ENCODE results near the gene CAV1.
A peak's percentile ranks its signal among the peaks of the same experiment; 100 is the strongest.

Gene CAV1

GRCh38 chr7:116505278-116505677 is 19.6 kb upstream of the CAV1 start:
- no peak for DNase-seq

GRCh38 chr7:116505823-116506222 is 19.0 kb upstream of the CAV1 start:
- DNase-seq, result no peak

GRCh38 chr7:116509982-116510579 is 14.8 kb upstream of the CAV1 start:
- DNase-seq, result no peak

GRCh38 chr7:116510795-116511194 is 14.0 kb upstream of the CAV1 start:
- no peak for DNase-seq

GRCh38 chr7:116511552-116512519 is 13.0 kb upstream of the CAV1 start:
- DNase-seq, result no peak

- no peak for DNase-seq
Measured at GRCh38 chr7:116512520-116513188, 12.2 kb upstream of the CAV1 start.

GRCh38 chr7:116515584-116515983 is 9.3 kb upstream of the CAV1 start:
- no peak for DNase-seq

- DNase-seq, result no peak
Measured at GRCh38 chr7:116516324-116516723, 8.5 kb upstream of the CAV1 start.

GRCh38 chr7:116517626-116518025 is 7.2 kb upstream of the CAV1 start:
- no peak for DNase-seq

- no peak for DNase-seq
Measured at GRCh38 chr7:116518961-116519360, 5.9 kb upstream of the CAV1 start.

- DNase-seq, result no peak
Measured at GRCh38 chr7:116521046-116521664, 3.7 kb upstream of the CAV1 start.

- no peak for DNase-seq
Measured at GRCh38 chr7:116522247-116522646, 2.6 kb upstream of the CAV1 start.

- no peak for DNase-seq
Measured at GRCh38 chr7:116524221-116524608, 621 bp upstream of the CAV1 start.

- DNase-seq, result peak; percentile 17
Measured at GRCh38 chr7:116525298-116525912, 569 bp downstream of the CAV1 start.

GRCh38 chr7:116525913-116526861 is 1.4 kb downstream of the CAV1 start:
- DNase-seq, result peak; percentile 52

- DNase-seq, result no peak
Measured at GRCh38 chr7:116526897-116527296, 2.1 kb downstream of the CAV1 start.

GRCh38 chr7:116527521-116527920 is 2.7 kb downstream of the CAV1 start:
- no peak for DNase-seq

- no peak for DNase-seq
Measured at GRCh38 chr7:116528008-116528789, 3.4 kb downstream of the CAV1 start.

GRCh38 chr7:116529250-116529649 is 4.4 kb downstream of the CAV1 start:
- no peak for DNase-seq

GRCh38 chr7:116530107-116530820 is 5.4 kb downstream of the CAV1 start:
- DNase-seq, result no peak
